Measurements from ENCODE around the gene PLXNA1. TPM values are rescaled to one million over a fixed set of nuclear protein-coding genes. Genes with fewer than 3 reads are reported as not detected.
A peak's percentile ranks its signal among the peaks of the same experiment; 100 is the strongest.

The PLXNA1 gene
- total RNA-seq, 1 experiment from 2014 or later, result 80.6 TPM

DNA sequence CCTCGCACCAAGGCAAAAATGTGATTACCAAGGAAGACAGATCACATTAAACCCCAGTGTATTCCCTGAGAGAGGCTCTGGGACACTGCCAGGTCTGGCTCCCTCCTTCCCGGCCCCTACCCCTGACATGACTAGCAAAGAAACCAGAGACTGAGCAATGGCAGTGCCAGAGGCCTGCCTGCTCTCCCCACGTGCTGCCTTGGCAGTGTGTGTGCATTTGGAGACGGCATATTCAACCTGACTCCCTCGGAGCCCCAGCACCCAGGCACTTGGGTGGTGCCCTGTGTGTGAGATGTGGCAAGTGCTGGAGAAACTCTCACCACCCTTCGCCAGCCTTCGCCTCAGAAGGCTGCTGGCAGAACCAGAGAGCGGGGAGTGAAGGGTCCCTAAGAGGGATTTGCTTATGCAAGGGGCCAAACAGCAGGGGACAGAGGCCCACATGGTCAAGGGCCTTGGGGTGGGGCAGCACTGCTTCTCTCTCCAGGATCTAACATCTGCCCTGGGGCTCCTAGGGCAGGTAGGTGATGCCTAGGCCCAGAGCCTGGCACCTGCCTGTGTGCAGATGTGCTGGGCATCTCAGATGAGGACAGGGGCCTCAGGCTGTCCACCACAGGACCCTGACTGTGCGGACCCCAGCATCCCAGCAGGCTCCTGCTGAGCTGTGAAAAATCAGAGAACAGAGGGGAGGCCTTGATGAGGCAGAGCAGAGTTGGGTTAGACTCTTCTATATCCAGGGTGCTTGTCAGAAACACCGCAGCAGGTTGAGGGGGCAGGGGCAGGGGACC is 23.6 kb upstream of the PLXNA1 start:
- TF ChIP-seq, protein P1, sequence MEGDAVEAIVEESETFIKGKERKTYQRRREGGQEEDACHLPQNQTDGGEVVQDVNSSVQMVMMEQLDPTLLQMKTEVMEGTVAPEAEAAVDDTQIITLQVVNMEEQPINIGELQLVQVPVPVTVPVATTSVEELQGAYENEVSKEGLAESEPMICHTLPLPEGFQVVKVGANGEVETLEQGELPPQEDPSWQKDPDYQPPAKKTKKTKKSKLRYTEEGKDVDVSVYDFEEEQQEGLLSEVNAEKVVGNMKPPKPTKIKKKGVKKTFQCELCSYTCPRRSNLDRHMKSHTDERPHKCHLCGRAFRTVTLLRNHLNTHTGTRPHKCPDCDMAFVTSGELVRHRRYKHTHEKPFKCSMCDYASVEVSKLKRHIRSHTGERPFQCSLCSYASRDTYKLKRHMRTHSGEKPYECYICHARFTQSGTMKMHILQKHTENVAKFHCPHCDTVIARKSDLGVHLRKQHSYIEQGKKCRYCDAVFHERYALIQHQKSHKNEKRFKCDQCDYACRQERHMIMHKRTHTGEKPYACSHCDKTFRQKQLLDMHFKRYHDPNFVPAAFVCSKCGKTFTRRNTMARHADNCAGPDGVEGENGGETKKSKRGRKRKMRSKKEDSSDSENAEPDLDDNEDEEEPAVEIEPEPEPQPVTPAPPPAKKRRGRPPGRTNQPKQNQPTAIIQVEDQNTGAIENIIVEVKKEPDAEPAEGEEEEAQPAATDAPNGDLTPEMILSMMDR (IDR thresholded peaks at IDR 0.05), result no peak
- no peak for TF ChIP-seq TCF7L2 (IDR thresholded peaks at IDR 0.05; ENCODE audit: low read depth, low read length)
- no peak for TF ChIP-seq SIN3A (IDR thresholded peaks at IDR 0.05; ENCODE audit: borderline replicate concordance, insufficient read depth, low read depth, low read length)
- TF ChIP-seq, protein P2, sequence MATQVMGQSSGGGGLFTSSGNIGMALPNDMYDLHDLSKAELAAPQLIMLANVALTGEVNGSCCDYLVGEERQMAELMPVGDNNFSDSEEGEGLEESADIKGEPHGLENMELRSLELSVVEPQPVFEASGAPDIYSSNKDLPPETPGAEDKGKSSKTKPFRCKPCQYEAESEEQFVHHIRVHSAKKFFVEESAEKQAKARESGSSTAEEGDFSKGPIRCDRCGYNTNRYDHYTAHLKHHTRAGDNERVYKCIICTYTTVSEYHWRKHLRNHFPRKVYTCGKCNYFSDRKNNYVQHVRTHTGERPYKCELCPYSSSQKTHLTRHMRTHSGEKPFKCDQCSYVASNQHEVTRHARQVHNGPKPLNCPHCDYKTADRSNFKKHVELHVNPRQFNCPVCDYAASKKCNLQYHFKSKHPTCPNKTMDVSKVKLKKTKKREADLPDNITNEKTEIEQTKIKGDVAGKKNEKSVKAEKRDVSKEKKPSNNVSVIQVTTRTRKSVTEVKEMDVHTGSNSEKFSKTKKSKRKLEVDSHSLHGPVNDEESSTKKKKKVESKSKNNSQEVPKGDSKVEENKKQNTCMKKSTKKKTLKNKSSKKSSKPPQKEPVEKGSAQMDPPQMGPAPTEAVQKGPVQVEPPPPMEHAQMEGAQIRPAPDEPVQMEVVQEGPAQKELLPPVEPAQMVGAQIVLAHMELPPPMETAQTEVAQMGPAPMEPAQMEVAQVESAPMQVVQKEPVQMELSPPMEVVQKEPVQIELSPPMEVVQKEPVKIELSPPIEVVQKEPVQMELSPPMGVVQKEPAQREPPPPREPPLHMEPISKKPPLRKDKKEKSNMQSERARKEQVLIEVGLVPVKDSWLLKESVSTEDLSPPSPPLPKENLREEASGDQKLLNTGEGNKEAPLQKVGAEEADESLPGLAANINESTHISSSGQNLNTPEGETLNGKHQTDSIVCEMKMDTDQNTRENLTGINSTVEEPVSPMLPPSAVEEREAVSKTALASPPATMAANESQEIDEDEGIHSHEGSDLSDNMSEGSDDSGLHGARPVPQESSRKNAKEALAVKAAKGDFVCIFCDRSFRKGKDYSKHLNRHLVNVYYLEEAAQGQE (IDR thresholded peaks at IDR 0.05; ENCODE audit: insufficient read depth in 1 of 2, low read depth in 2 of 2, low read length in 1 of 2), result no peak
- no peak for TF ChIP-seq POLR2AphosphoS5 (IDR thresholded peaks at IDR 0.05; ENCODE audit: low read depth, low read length)
- no TSS peak for BruUV-seq (replicated peaks)
- POLR2A ChIA-PET, result no interaction called here
- CTCF ChIA-PET, result no interaction called here
- intact Hi-C loops (cut with micrococcal nuclease; ENCODE audit: unreplicated experiment) (no loop called here), in situ Hi-C loops (cut with HindIII; ENCODE audit: low pct_unique_long_range_greater_than_20kb, low sequenced_read_pairs) (no loop called here)
- no peak for ATAC-seq
- Histone ChIP-seq H3K27ac (ENCODE audit: low read length) (peak overlapping the region; percentile 78), H3K9me3 (ENCODE audit: control insufficient read depth, insufficient read depth, low read depth, low read length) (no peaks in the 10 kb centered on the region), H3K4me3 (ENCODE audit: low read depth in 2 of 2, low read length in 2 of 2) (no peak overlapping the region), H3K4me1 (ENCODE audit: control insufficient read depth, insufficient read depth, low read length) (peaks cover 22% of the 10 kb centered on the region), H3K27me3 (ENCODE audit: control insufficient read depth, insufficient read depth, low read length) (no peaks in the 10 kb centered on the region), H3K36me3 (ENCODE audit: control insufficient read depth, insufficient read depth, low read length) (no peaks in the 10 kb centered on the region)
- DNase-seq (ENCODE audit: low read depth, low spot score), result no peak

DNA sequence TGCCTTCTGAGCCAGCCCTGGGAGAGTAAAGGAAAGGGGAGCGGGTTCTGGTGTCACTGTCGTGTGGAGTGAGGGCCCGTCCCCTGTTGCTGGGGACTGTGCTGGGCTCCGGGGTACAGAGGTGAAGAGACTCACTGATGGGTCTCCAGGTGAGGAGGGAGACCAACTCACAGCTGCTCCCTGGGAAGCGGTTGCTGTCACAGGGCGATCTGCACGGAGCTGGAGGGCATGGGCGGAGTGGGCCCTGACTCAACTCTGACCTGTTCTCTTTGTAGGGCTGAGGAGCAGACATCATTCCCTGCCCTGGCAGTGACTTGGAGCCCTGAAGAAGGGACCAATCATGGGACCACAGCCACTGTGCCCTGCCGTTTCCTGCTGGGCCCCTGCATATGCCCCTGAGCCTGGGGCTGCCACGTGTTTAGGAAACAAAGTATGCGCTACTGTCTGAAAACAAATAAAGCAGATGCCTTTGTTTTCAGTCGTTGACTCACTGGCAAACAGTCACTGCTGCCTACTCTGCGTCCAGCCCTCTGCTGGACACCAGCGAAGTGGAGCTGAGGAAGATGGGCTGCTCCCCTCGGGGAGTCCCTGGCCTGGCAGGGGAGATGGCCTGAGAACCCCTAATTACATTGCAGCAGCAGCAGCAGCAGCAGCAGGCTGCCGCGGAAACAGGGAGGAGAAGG is 22.9 kb upstream of the PLXNA1 start:
- Histone ChIP-seq H3K4me3 (ENCODE audit: low read depth in 2 of 2, low read length in 2 of 2) (no peak overlapping the region), H3K9me3 (ENCODE audit: control insufficient read depth, insufficient read depth, low read depth, low read length) (no peaks in the 10 kb centered on the region), H3K4me1 (ENCODE audit: control insufficient read depth, insufficient read depth, low read length) (peaks cover 23% of the 10 kb centered on the region), H3K27me3 (ENCODE audit: control insufficient read depth, insufficient read depth, low read length) (no peaks in the 10 kb centered on the region), H3K36me3 (ENCODE audit: control insufficient read depth, insufficient read depth, low read length) (no peaks in the 10 kb centered on the region), H3K27ac (ENCODE audit: low read length) (peak overlapping the region; percentile 78)
- in situ Hi-C loops (cut with HindIII; ENCODE audit: low pct_unique_long_range_greater_than_20kb, low sequenced_read_pairs) (no loop called here), intact Hi-C loops (cut with micrococcal nuclease; ENCODE audit: unreplicated experiment) (no loop called here)
- ATAC-seq (peak; percentile 82), DNase-seq (ENCODE audit: low read depth, low spot score) (no peak)
- CTCF ChIA-PET, result interaction anchor here (0.6 to 1.0 kb wide), 3 partner anchors 11 to 1649 kb away, joined by 3 to 5 read pairs (median 4); no protein-coding TSS in a partner anchor
- no TSS peak for BruUV-seq (replicated peaks)
- TF ChIP-seq SIN3A (IDR thresholded peaks at IDR 0.05; ENCODE audit: borderline replicate concordance, insufficient read depth, low read depth, low read length), result no peak
- no peak for TF ChIP-seq POLR2AphosphoS5 (IDR thresholded peaks at IDR 0.05; ENCODE audit: low read depth, low read length)
- TF ChIP-seq, protein P2 (IDR thresholded peaks at IDR 0.05; ENCODE audit: insufficient read depth in 1 of 2, low read depth in 2 of 2, low read length in 1 of 2), result no peak
- TF ChIP-seq, protein P1 (IDR thresholded peaks at IDR 0.05), result no peak
- no peak for TF ChIP-seq TCF7L2 (IDR thresholded peaks at IDR 0.05; ENCODE audit: low read depth, low read length)
- POLR2A ChIA-PET, result no interaction called here

All from Panc1 (cell line).